Activated T-cell treated with anti-CD3 and anti-CD28 coated beads for 24 hours (primary cell): Measurements from ENCODE around the gene HOXA11.

Source experiments
- DNase-seq: peaks from one replicate; pipeline ENCODE4 v3.0.0-alpha.2; 2020; ENCODE audit warnings: low read depth

HOXA11 gene

GRCh38 chr7:27185013-27185853 lies at the start of gene HOXA11:
Gene HOXA11, minus strand, starts transcription at chr7:27185232. Its CDS starts 88 bp downstream, at chr7:27185144.
- DNase-seq: no peak

DNA sequence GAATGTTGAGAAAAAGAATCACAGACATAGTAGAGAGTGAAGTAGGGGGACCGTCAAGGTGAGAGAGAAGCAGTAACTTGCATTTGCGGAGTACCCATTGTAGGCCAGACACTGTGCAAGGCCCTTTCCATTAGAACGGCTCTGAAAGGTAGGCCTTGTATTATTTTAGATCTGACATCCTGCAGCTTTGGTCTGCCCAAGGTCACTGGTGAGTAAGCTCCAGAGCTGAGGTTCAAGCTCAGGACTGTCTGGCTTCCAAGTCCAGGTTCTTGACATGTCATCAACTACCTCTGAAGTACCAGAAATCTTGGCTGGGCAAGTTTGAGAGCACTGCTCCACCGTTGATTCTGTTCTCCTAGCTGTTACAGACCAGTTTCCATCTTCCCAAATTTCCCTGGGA lies 44.4 kb upstream of the HOXA11 start:
- DNase-seq: no peak

- no peak for DNase-seq
Observed at GRCh38 chr7:27224983-27225934, 40.2 kb upstream of the HOXA11 start.

GRCh38 chr7:27223941-27224575 lies 39.0 kb upstream of the HOXA11 start:
- no peak for DNase-seq

GRCh38 chr7:27221201-27221797 lies 36.3 kb upstream of the HOXA11 start:
- no peak for DNase-seq

DNA sequence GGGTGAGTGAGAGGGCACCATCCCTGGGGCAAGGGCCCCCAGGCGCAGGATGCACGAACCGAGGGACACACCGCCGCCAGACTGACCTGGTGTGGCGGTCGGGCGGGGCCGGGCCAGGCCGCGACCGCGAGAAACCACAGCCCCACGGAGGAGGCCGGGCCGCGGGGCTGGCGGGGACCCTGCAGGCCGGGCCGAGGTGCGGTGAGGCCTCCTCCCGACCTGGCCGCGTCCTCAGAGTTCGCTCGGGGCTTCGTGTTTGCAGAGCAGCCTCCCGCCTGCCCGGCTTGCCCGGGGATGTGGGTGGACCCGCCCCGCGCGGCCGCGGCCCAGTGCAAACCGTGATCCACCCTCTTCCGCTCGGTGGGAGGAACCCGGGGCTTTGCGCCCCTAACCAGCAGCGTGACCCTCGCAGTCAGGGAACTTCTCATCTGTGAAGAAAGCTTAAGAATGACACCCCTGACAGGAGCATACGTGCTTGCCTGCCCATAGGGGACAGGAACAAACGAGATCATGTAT lies 35.5 kb upstream of the HOXA11 start:
- DNase-seq: no peak

GRCh38 chr7:27219821-27220220 lies 34.8 kb upstream of the HOXA11 start:
- no peak for DNase-seq

GRCh38 chr7:27217951-27218350 lies 32.9 kb upstream of the HOXA11 start:
- no peak for DNase-seq

- DNase-seq: no peak
Observed at GRCh38 chr7:27215356-27215755, 30.3 kb upstream of the HOXA11 start.

GRCh38 chr7:27214239-27214950 lies 29.4 kb upstream of the HOXA11 start:
- no peak for DNase-seq

DNA sequence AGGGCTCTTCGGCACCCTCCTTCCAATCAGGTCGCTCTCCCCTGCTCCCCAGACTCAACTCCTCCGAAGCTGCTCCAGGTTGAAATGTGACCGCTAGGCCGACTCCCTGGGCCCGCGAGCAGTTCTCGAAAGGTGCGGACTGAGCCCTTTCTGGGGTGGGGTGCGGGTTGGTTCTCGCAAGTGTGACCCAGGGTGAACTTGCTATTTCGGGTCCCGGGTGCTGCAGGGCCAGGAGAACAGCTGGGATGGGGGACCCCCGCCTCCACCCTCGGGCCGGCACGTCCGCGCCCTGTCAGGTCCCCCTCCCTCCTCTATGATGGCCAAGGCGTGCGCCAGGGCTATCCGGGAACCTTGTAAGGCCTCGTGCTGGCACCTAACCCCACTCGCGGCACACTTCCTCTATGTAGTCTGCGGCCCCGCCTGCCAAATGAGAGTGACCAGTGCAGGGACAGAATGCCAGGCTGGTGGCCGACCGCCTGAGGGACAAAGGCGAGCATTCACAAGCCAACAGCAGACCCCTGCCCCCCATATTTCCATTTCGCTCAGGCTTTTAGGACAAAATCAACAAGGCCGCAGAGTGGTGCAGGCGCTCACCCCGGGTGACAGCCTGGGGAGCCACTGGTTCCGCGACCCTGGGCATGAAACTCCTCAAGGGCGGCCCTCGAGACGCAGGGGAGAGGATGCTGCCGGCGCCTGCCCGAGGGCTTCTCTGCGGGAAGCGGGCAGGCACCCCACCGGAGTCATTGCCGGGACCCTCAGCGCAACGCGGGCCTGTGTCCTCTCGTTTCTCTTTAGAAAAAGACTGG lies 28.6 kb upstream of the HOXA11 start:
- DNase-seq: no peak

DNA sequence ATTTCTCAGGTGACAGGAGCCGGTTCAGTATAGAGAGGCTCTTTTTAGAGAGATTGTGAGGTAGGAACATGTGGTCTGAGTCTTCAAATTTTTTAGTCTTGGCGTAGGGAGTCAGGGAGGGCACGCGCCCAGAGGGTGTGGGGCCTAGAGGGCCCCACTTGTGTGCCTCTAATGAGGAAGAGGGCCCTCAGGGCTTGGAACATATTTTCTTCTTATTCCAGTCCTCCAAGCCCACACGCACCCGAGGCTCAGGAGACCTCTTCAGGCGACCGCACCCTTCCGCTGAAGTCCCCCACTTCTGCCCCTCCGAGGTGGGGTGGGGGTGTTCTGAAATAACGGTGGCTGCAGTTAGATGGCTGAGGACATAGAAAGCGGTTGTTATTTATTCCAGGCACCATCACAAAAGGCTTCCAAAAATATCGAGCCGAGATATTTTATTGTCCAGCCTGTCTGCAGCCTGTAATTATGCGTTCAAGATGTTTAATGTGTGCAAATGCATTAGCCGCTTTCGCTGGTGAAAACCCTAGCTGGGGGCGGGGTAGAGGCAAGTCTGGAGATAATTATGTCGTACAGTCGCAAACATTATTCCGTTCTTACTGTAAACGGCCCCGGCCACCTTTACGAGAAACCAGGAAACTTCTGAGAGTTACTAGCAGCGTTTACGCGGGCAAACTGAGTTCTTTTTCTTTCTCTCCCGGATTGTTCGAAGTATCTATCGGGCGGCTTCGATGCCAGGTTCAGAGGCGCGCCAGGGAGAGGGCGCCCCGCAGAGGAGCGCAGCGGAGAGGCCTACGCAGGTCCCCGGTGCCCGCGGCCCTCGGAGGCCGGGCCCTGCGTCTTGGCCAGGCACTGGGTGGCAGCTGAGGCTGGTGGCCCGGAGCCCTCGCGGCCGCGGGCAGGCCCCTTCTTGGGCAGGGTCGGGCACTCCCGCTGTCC lies 27.7 kb upstream of the HOXA11 start:
- no peak for DNase-seq

GRCh38 chr7:27211764-27212204 lies 26.8 kb upstream of the HOXA11 start:
- no peak for DNase-seq

- DNase-seq: no peak
Observed at GRCh38 chr7:27211084-27211446, 26.0 kb upstream of the HOXA11 start.

DNA sequence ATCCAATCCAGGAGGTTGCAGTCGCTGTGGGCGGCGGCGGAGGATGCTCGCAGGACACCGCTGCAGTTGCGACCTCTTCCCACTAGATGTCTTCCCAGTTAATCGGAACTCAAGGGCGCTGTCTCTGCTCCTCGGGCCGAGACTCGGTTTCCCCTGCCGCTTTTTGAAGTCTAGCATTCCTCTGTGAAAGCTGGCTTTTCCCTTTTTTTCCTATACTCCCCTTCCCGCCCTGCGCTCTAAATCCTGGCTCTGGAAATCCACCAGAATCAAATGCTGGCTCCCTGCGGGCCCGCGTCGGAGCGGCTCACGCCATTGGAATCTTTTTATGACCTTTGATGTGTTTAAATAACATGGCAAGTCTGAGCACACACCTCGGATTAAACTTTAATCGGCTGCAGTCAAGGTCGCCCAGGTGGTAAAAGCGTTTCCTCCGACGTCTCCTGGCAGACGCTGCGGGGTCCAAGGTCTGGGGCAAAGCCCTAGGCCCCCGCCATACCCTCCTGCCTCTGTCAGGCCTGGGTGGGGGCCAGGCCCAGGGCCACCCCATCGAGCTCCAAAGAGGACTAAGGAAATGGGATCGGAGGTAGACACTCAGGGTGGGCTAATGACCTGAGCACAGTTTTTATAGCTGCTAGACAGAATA lies 25.5 kb upstream of the HOXA11 start:
- peak; percentile 33 for DNase-seq

- DNase-seq: no peak
Observed at GRCh38 chr7:27209933-27210440, 25.0 kb upstream of the HOXA11 start.

- DNase-seq: no peak
Observed at GRCh38 chr7:27208998-27209397, 24.0 kb upstream of the HOXA11 start.

GRCh38 chr7:27207348-27207985 lies 22.4 kb upstream of the HOXA11 start:
- no peak for DNase-seq
